Femur (tissue), 1 donor: ENCODE measurements around the gene LIMK2.

Experiments used
- DNase-seq: peaks from one replicate; pipeline ENCODE4 v3.0.0-alpha.2; 2017

LIMK2 gene

GRCh38 chr22:31275576-31275975 is 63.5 kb downstream of the LIMK2 start:
- no peak for DNase-seq

GRCh38 chr22:31276426-31277167 is 64.5 kb downstream of the LIMK2 start:
- DNase-seq = no peak

GRCh38 chr22:31277741-31278140 is 65.6 kb downstream of the LIMK2 start:
- DNase-seq = no peak

GRCh38 chr22:31278151-31278621 is 66.1 kb downstream of the LIMK2 start:
- no peak for DNase-seq

- DNase-seq = no peak
Measured at GRCh38 chr22:31278626-31279326, 66.7 kb downstream of the LIMK2 start.

GRCh38 chr22:31279327-31279669 is 67.2 kb downstream of the LIMK2 start:
- DNase-seq = no peak

- DNase-seq = no peak
Measured at GRCh38 chr22:31279821-31280505, 67.9 kb downstream of the LIMK2 start.

- no peak for DNase-seq
Measured at GRCh38 chr22:31281733-31282132, 69.6 kb downstream of the LIMK2 start.

- no peak for DNase-seq
Measured at GRCh38 chr22:31282748-31283468, 70.8 kb downstream of the LIMK2 start.

GRCh38 chr22:31284281-31285155 is 72.4 kb downstream of the LIMK2 start:
- no peak for DNase-seq

- no peak for DNase-seq
Measured at GRCh38 chr22:31286360-31287255, 74.5 kb downstream of the LIMK2 start.

- no peak for DNase-seq
Measured at GRCh38 chr22:31287818-31288495, 75.9 kb downstream of the LIMK2 start.

- DNase-seq = no peak
Measured at GRCh38 chr22:31288496-31289240, 76.6 kb downstream of the LIMK2 start.

- DNase-seq = no peak
Measured at GRCh38 chr22:31289344-31289743, 77.2 kb downstream of the LIMK2 start.

GRCh38 chr22:31290494-31291471 is 78.7 kb downstream of the LIMK2 start:
- peak; percentile 94 for DNase-seq

GRCh38 chr22:31291481-31292235 is 79.6 kb downstream of the LIMK2 start:
- no peak for DNase-seq

GRCh38 chr22:31292236-31292989 is 80.3 kb downstream of the LIMK2 start, which contains the start of gene PIK3IP1:
Gene PIK3IP1 (minus strand): TSS chr22:31292488. CDS start chr22:31292344, 144 bp downstream.
- peak; percentile 82 for DNase-seq
